Calu3 (cell line): ENCODE data around the gene S1PR3. TPM values are rescaled to one million over a fixed set of nuclear protein-coding genes. Genes with fewer than 3 reads are reported as not detected.

ENCODE experiments used
- BruUV-seq: library from RNA; stranded (reverse); fragments of 400-500 nt; replicated peaks from 2 replicates; lab custom pipeline; 2021; lab: Mats Ljungman, UMichigan
- CTCF ChIA-PET: fragments of 300-600 bp; sonication (Branson Sonifier 250); formaldehyde crosslinking; loops from one replicate; lab custom pipeline; 2022; ENCODE audit warnings: antibody characterized with exemption; lab: Charles Lee
- DNase-seq: peaks from one replicate; pipeline ENCODE4 v3.0.0; 2022
- H3K27ac Mint-ChIP-seq: one replicate; pipeline ENCODE4 v1.8.0; 2022; ENCODE audit warnings: mixed read lengths; ENCODE audit not compliant: unreplicated experiment
- H3K27me3 Mint-ChIP-seq: one replicate; pipeline ENCODE4 v1.8.0; 2022; ENCODE audit warnings: mixed read lengths; ENCODE audit not compliant: unreplicated experiment
- H3K36me3 Mint-ChIP-seq: one replicate; pipeline ENCODE4 v1.8.0; 2022; ENCODE audit warnings: mild to moderate bottlenecking, moderate library complexity, mixed read lengths; ENCODE audit not compliant: insufficient read depth, unreplicated experiment
- H3K4me1 Mint-ChIP-seq: one replicate; pipeline ENCODE4 v1.8.0; 2022; ENCODE audit warnings: mild to moderate bottlenecking, low read depth, mixed read lengths; ENCODE audit not compliant: unreplicated experiment
- H3K4me3 Mint-ChIP-seq: one replicate; pipeline ENCODE4 v1.8.0; 2022; ENCODE audit warnings: mild to moderate bottlenecking, low read depth, moderate library complexity, mixed read lengths; ENCODE audit not compliant: unreplicated experiment
- H3K9me3 Mint-ChIP-seq: one replicate; pipeline ENCODE4 v1.8.0; 2022; ENCODE audit warnings: low read depth, mixed read lengths; ENCODE audit not compliant: unreplicated experiment
- intact Hi-C: fragments of 100-400 bp; cut with micrococcal nuclease; formaldehyde crosslinking; loops from one replicate; pipeline ENCODE4 v1.10.0; 2022; ENCODE audit not compliant: unreplicated experiment
- total RNA-seq: library from RNA; stranded (reverse); gene quantifications from 2 replicates; pipeline ENCODE4 v1.2.3, GENCODE V29; 2022
- TF ChIP-seq, protein P1 (sequence below): fragments of 200-600 bp; IDR thresholded peaks from one replicate; pipeline ENCODE4 v1.8.0; 2022; ENCODE audit warnings: antibody characterized with exemption; ENCODE audit not compliant: unreplicated experiment

The S1PR3 gene
- total RNA-seq, 1 experiment from 2014 or later, result 0.66 TPM

DNA sequence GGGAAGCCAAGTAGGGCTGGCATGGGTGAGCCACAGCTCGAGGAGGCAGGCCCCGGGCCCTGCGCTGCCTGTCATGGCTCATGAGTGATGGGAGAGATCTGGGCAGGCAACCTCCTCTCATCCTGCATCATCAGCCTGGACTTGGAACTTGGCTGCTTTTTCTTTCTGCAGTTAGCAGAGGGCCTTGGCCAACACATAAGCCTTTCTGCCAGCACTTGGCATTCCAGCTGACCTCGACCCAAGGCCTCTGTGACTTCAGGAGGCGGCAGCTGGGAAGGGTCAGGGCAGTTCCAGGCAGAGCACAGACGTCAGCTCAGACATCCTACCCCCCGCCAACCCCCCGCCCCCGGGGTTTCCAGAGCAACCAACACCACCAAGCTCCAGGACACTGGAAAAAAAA lies 7.6 kb downstream of the S1PR3 start:
- no peaks in the 10 kb centered on the region for H3K9me3 Mint-ChIP-seq
- H3K4me3 Mint-ChIP-seq, result no peak overlapping the region
- no peak overlapping the region for H3K27ac Mint-ChIP-seq
- no peaks in the 10 kb centered on the region for H3K36me3 Mint-ChIP-seq
- TF ChIP-seq, protein P1, sequence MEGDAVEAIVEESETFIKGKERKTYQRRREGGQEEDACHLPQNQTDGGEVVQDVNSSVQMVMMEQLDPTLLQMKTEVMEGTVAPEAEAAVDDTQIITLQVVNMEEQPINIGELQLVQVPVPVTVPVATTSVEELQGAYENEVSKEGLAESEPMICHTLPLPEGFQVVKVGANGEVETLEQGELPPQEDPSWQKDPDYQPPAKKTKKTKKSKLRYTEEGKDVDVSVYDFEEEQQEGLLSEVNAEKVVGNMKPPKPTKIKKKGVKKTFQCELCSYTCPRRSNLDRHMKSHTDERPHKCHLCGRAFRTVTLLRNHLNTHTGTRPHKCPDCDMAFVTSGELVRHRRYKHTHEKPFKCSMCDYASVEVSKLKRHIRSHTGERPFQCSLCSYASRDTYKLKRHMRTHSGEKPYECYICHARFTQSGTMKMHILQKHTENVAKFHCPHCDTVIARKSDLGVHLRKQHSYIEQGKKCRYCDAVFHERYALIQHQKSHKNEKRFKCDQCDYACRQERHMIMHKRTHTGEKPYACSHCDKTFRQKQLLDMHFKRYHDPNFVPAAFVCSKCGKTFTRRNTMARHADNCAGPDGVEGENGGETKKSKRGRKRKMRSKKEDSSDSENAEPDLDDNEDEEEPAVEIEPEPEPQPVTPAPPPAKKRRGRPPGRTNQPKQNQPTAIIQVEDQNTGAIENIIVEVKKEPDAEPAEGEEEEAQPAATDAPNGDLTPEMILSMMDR, result no peak
- H3K27me3 Mint-ChIP-seq, result no peaks in the 10 kb centered on the region
- CTCF ChIA-PET, result no interaction called here
- H3K4me1 Mint-ChIP-seq, result no peaks in the 10 kb centered on the region
- BruUV-seq, result no TSS peak
- intact Hi-C loops, result loop anchor here (5.0 kb wide), 1 partner anchor 892 kb away; no protein-coding TSS in a partner anchor
- no peak for DNase-seq

DNA sequence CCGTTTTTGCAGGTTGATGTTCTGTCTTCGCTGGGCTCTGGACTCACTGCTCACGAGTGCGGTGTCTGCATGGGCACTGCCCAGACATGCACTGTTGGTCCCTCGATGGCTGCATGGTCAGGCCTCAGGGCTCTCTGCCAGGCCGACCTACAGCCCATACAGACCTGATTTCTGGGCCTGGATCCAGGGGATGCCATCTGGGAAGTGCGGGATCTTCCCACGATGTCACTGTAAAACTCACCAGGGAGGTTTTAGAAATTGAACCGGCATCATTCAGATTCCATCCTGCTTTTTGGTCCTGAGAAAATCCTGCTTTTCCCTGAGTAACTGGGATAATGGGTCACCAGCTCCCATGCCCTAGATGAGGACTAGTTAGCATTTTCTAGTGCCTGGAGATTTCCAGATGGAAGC lies 9.1 kb downstream of the S1PR3 start:
- no TSS peak for BruUV-seq
- Mint-ChIP-seq H3K4me1 (no peaks in the 10 kb centered on the region), H3K36me3 (no peaks in the 10 kb centered on the region), H3K9me3 (no peaks in the 10 kb centered on the region), H3K27me3 (no peaks in the 10 kb centered on the region), H3K4me3 (no peak overlapping the region), H3K27ac (no peak overlapping the region)
- no peak for DNase-seq
- CTCF ChIA-PET, result interaction anchor here (0.7 to 1.5 kb wide), 5 partner anchors 22 to 467 kb away, joined by 3 to 11 read pairs (median 4); no protein-coding TSS in a partner anchor
- TF ChIP-seq, protein P1, result no peak
- intact Hi-C loops, result loop anchor here (2.0 to 5.0 kb wide), 2 partner anchors 277 to 278 kb away; no protein-coding TSS in a partner anchor

DNA sequence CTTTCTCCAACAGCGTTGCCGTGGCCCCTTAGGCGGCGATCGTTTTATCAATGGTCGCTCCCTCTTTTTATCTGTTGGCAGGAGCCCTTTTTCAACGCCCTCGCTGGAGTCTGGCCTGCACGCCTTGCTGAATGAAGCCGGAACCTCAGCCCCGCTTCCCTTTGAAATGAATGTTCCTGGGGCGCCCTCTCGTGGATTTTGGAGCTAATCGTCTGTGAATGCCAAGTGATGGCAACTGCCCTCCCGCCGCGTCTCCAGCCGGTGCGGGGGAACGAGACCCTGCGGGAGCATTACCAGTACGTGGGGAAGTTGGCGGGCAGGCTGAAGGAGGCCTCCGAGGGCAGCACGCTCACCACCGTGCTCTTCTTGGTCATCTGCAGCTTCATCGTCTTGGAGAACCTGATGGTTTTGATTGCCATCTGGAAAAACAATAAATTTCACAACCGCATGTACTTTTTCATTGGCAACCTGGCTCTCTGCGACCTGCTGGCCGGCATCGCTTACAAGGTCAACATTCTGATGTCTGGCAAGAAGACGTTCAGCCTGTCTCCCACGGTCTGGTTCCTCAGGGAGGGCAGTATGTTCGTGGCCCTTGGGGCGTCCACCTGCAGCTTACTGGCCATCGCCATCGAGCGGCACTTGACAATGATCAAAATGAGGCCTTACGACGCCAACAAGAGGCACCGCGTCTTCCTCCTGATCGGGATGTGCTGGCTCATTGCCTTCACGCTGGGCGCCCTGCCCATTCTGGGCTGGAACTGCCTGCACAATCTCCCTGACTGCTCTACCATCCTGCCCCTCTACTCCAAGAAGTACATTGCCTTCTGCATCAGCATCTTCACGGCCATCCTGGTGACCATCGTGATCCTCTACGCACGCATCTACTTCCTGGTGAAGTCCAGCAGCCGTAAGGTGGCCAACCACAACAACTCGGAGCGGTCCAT lies 10.0 kb downstream of the S1PR3 start:
- Mint-ChIP-seq H3K27me3 (no peaks in the 10 kb centered on the region), H3K27ac (no peak overlapping the region), H3K36me3 (no peaks in the 10 kb centered on the region), H3K4me1 (no peaks in the 10 kb centered on the region), H3K4me3 (peak overlapping the region; percentile 46), H3K9me3 (no peaks in the 10 kb centered on the region)
- BruUV-seq, result no TSS peak
- TF ChIP-seq, protein P1, result peak; percentile 57
- CTCF ChIA-PET, result interaction anchor here (0.6 to 1.5 kb wide), 6 partner anchors 20 to 467 kb away, joined by 3 to 11 read pairs (median 4); no protein-coding TSS in a partner anchor
- DNase-seq, result peak; percentile 81
- intact Hi-C loops, result loop anchor here (2.0 to 5.0 kb wide), 2 partner anchors 276 to 278 kb away; no protein-coding TSS in a partner anchor

DNA sequence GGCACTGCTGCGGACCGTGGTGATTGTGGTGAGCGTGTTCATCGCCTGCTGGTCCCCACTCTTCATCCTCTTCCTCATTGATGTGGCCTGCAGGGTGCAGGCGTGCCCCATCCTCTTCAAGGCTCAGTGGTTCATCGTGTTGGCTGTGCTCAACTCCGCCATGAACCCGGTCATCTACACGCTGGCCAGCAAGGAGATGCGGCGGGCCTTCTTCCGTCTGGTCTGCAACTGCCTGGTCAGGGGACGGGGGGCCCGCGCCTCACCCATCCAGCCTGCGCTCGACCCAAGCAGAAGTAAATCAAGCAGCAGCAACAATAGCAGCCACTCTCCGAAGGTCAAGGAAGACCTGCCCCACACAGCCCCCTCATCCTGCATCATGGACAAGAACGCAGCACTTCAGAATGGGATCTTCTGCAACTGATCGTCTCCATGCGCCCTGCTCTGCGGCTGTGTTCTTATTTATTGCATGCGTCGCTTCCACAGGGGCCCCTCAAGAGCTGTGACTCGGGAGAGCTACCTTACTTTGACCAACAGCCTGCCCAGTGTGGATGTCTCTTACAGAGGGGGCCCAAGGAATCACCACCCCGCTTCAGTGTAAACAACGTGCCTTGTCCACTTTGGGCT lies 10.8 kb downstream of the S1PR3 start:
- H3K27ac Mint-ChIP-seq, result no peak overlapping the region
- no peaks in the 10 kb centered on the region for H3K36me3 Mint-ChIP-seq
- CTCF ChIA-PET, result no interaction called here
- no peak overlapping the region for H3K4me3 Mint-ChIP-seq
- no peaks in the 10 kb centered on the region for H3K9me3 Mint-ChIP-seq
- no peaks in the 10 kb centered on the region for H3K27me3 Mint-ChIP-seq
- intact Hi-C loops, result loop anchor here (2.0 to 5.0 kb wide), 2 partner anchors 275 to 279 kb away; no protein-coding TSS in a partner anchor
- TF ChIP-seq, protein P1, result no peak
- no peak for DNase-seq
- H3K4me1 Mint-ChIP-seq, result no peaks in the 10 kb centered on the region
- no TSS peak for BruUV-seq
